ENCODE data around the gene CXCL16.
"Not testable (repeated sequence)": the region's sequence is repeated elsewhere in the genome, so short reads cannot be mapped to it uniquely, and the experiment has no call there.

CXCL16 gene

GRCh38 chr17:4724650-4725049, 15.1 kb downstream of the CXCL16 start:
- FAIRE-seq (no peak), DNase-seq (ENCODE audit: extremely low spot score, insufficient read length, low read depth) (no peak)

GRCh38 chr17:4722678-4723240, 17.0 kb downstream of the CXCL16 start:
- FAIRE-seq: no peak

GRCh38 chr17:4721203-4722135, 18.3 kb downstream of the CXCL16 start:
- DNase-seq (ENCODE audit: extremely low spot score, insufficient read length, low read depth) (no peak), FAIRE-seq (peak; percentile 82)

More at GRCh38 chr17:4722678-4723240, 17.0 kb downstream of the CXCL16 start:
- DNase-seq (ENCODE audit: extremely low spot score, insufficient read length, low read depth): no peak

- DNase-seq (ENCODE audit: extremely low spot score, insufficient read length, low read depth): no peak
- FAIRE-seq: no peak
Measured at GRCh38 chr17:4720787-4721186, 18.9 kb downstream of the CXCL16 start.

GRCh38 chr17:4719684-4720221, 20.0 kb downstream of the CXCL16 start:
- FAIRE-seq: no peak
- no peak for DNase-seq (ENCODE audit: extremely low spot score, insufficient read length, low read depth)

- DNase-seq (ENCODE audit: extremely low spot score, insufficient read length, low read depth) (no peak), FAIRE-seq (no peak)
Measured at GRCh38 chr17:4719146-4719545, 20.6 kb downstream of the CXCL16 start.

GRCh38 chr17:4718276-4718675, 21.5 kb downstream of the CXCL16 start:
- FAIRE-seq (no peak), DNase-seq (ENCODE audit: extremely low spot score, insufficient read length, low read depth) (no peak)

- no peak for FAIRE-seq
- no peak for DNase-seq (ENCODE audit: extremely low spot score, insufficient read length, low read depth)
Measured at GRCh38 chr17:4717791-4718190, 21.9 kb downstream of the CXCL16 start.

- FAIRE-seq (no peak), DNase-seq (ENCODE audit: extremely low spot score, insufficient read length, low read depth) (no peak)
Measured at GRCh38 chr17:4716081-4716480, 23.6 kb downstream of the CXCL16 start.

GRCh38 chr17:4715063-4715744, 24.5 kb downstream of the CXCL16 start:
- DNase-seq (ENCODE audit: extremely low spot score, insufficient read length, low read depth) (no peak), FAIRE-seq (no peak)

- not testable (repeated sequence) for FAIRE-seq; DNase-seq (ENCODE audit: extremely low spot score, insufficient read length, low read depth)
Measured at GRCh38 chr17:4714340-4715062, 25.2 kb downstream of the CXCL16 start.

- FAIRE-seq (no peak), DNase-seq (ENCODE audit: extremely low spot score, insufficient read length, low read depth) (no peak)
Measured at GRCh38 chr17:4712526-4712925, 27.2 kb downstream of the CXCL16 start.

GRCh38 chr17:4711661-4712181, 28.0 kb downstream of the CXCL16 start:
- DNase-seq (ENCODE audit: extremely low spot score, insufficient read length, low read depth) (no peak), FAIRE-seq (no peak)

- FAIRE-seq (peak; percentile 83), DNase-seq (ENCODE audit: extremely low spot score, insufficient read length, low read depth) (no peak)
Measured at GRCh38 chr17:4710693-4711634, 28.8 kb downstream of the CXCL16 start.

GRCh38 chr17:4709794-4710692, 29.7 kb downstream of the CXCL16 start, which contains the start of gene ARRB2:
Gene ARRB2, plus strand, starts transcription at chr17:4710632. Its CDS starts 90 bp downstream, at chr17:4710722.
- DNase-seq (ENCODE audit: extremely low spot score, insufficient read length, low read depth) (peak; percentile 96), FAIRE-seq (peak; percentile 99)

- peak; percentile 9 for FAIRE-seq
Measured at GRCh38 chr17:4708436-4708835, 31.3 kb downstream of the CXCL16 start.

GRCh38 chr17:4706121-4706520, 33.6 kb downstream of the CXCL16 start:
- FAIRE-seq (no peak), DNase-seq (ENCODE audit: extremely low spot score, insufficient read length, low read depth) (no peak)

More at GRCh38 chr17:4708436-4708835, 31.3 kb downstream of the CXCL16 start:
- DNase-seq (ENCODE audit: extremely low spot score, insufficient read length, low read depth): no peak
